IMR-90 (cell line): ENCODE data around the gene PAN2. TPM values are rescaled to one million over a fixed set of nuclear protein-coding genes. Genes with fewer than 3 reads are reported as not detected.

ENCODE experiments used
- ATAC-seq: fragments of 200-7000 bp; cut with Tn5 transposase; 2 replicates; pipeline ENCODE4 v1.9.1; 2020; ENCODE audit warnings: low read depth, mild to moderate bottlenecking, moderate library complexity
- BruUV-seq: library from RNA; stranded (reverse); fragments of 400-500 nt; replicated peaks from 2 replicates; lab custom pipeline; 2021; lab: Mats Ljungman, UMichigan
- CTCF ChIA-PET: fragments of 300-600 bp; formaldehyde crosslinking; extraction: SDS; loops from one replicate; lab custom pipeline; 2021; ENCODE audit warnings: antibody characterized with exemption; lab: Yijun Ruan, JAX
- POLR2A ChIA-PET: fragments of 300-600 bp; sonication (Branson Sonifier 250); formaldehyde crosslinking; loops from one replicate; lab custom pipeline; 2022; ENCODE audit warnings: antibody characterized with exemption; ENCODE audit not compliant: unreplicated experiment; lab: Charles Lee
- DNase-seq: peaks from one replicate; pipeline ENCODE4 v3.0.0; 2013
- H2AFZ ChIP-seq: replicated peaks from 2 replicates; pipeline ENCODE3; 2013; ENCODE audit warnings: low read length, mild to moderate bottlenecking; ENCODE audit not compliant: poor library complexity
- H2AK5ac ChIP-seq: 2 replicates; pipeline ENCODE4 v1.6.1; 2013; ENCODE audit warnings: low read depth, low read length, inconsistent platforms
- H2AK9ac ChIP-seq: replicated peaks from 2 replicates; pipeline ENCODE3; 2013; ENCODE audit warnings: mild to moderate bottlenecking, low read depth, low read length, moderate library complexity; ENCODE audit not compliant: poor library complexity
- H2BK120ac ChIP-seq: 2 replicates; pipeline ENCODE4 v1.6.1; 2013; ENCODE audit warnings: low read depth, low read length, inconsistent platforms
- H2BK15ac ChIP-seq: 3 replicates; pipeline ENCODE4 v1.6.1; 2013; ENCODE audit warnings: low read depth, low read length, inconsistent platforms
- H2BK20ac ChIP-seq: 2 replicates; pipeline ENCODE4 v1.6.1; 2013; ENCODE audit warnings: low read depth, mild to moderate bottlenecking, inconsistent platforms, low read length, moderate library complexity
- H2BK5ac ChIP-seq: 2 replicates; pipeline ENCODE4 v1.6.1; 2013; ENCODE audit warnings: mild to moderate bottlenecking, low read depth, low read length, inconsistent platforms; ENCODE audit not compliant: poor library complexity, severe bottlenecking
- H3K14ac ChIP-seq: replicated peaks from 2 replicates; pipeline ENCODE4 v1.6.1; 2013; ENCODE audit warnings: low read depth, low read length, inconsistent platforms
- H3K18ac ChIP-seq: 2 replicates; pipeline ENCODE4 v1.6.1; 2013; ENCODE audit warnings: low read depth, low read length, control low read depth
- H3K23ac ChIP-seq: 2 replicates; pipeline ENCODE4 v1.6.1; 2013; ENCODE audit warnings: low read depth, low read length, inconsistent platforms
- H3K27ac ChIP-seq: 2 replicates; pipeline ENCODE4 v1.5.1; 2013; ENCODE audit warnings: mild to moderate bottlenecking, control low read depth, low read length; ENCODE audit not compliant: insufficient read depth
- H3K27me3 ChIP-seq: 2 replicates; pipeline ENCODE4 v1.6.1; 2013; ENCODE audit warnings: low read length; ENCODE audit not compliant: control insufficient read depth, insufficient read depth
- H3K36me3 ChIP-seq: 2 replicates; pipeline ENCODE4 v1.6.1; 2013; ENCODE audit warnings: low read length, mixed read lengths; ENCODE audit not compliant: control insufficient read depth, insufficient read depth
- H3K4ac ChIP-seq: 2 replicates; pipeline ENCODE4 v1.6.1; 2013; ENCODE audit warnings: low read depth, low read length, inconsistent platforms
- H3K4me1 ChIP-seq: 2 replicates; pipeline ENCODE4 v1.6.1; 2013; ENCODE audit warnings: low read length, mixed read lengths; ENCODE audit not compliant: control insufficient read depth, insufficient read depth
- H3K4me2 ChIP-seq: 2 replicates; pipeline ENCODE4 v1.6.1; 2013; ENCODE audit warnings: low read depth, mild to moderate bottlenecking, control low read depth, low read length, moderate library complexity
- H3K4me3 ChIP-seq: 2 replicates; pipeline ENCODE4 v1.5.1; 2013; ENCODE audit warnings: low read depth, mild to moderate bottlenecking, control low read depth, low read length, moderate library complexity; ENCODE audit not compliant: insufficient read depth
- H3K56ac ChIP-seq: 2 replicates; pipeline ENCODE4 v1.6.1; 2013; ENCODE audit warnings: low read length, inconsistent platforms; ENCODE audit not compliant: insufficient read depth; ENCODE audit errors: extremely low read depth
- H3K79me1 ChIP-seq, 2 experiments: 2 replicates each; pipeline ENCODE4 v1.6.1; 2013; ENCODE audit warnings: low read length in 2 of 2, inconsistent platforms in 1 of 2, low read depth in 1 of 2
- H3K9ac ChIP-seq: 2 replicates; pipeline ENCODE4 v1.6.1; 2013; ENCODE audit warnings: low read depth, low read length, control low read depth
- H3K9me1 ChIP-seq: 2 replicates; pipeline ENCODE4 v1.6.1; 2013; ENCODE audit warnings: low read length, inconsistent platforms; ENCODE audit not compliant: insufficient read depth
- H3K9me3 ChIP-seq: 2 replicates; pipeline ENCODE4 v1.6.1; 2013; ENCODE audit warnings: low read length; ENCODE audit not compliant: control insufficient read depth, insufficient read depth
- H4K20me1 ChIP-seq: 2 replicates; pipeline ENCODE4 v1.6.1; 2013; ENCODE audit warnings: low read length, inconsistent platforms; ENCODE audit not compliant: insufficient read depth
- H4K5ac ChIP-seq: 2 replicates; pipeline ENCODE4 v1.6.1; 2013; ENCODE audit warnings: mild to moderate bottlenecking, low read depth, low read length, control low read depth
- H4K8ac ChIP-seq, 2 experiments: 2 replicates each; pipeline ENCODE4 v1.6.1; 2013; ENCODE audit warnings: low read depth in 2 of 2, low read length in 2 of 2, control low read depth in 1 of 2, inconsistent platforms in 1 of 2
- H4K91ac ChIP-seq: 2 replicates; pipeline ENCODE4 v1.6.1; 2013; ENCODE audit warnings: low read depth, low read length, inconsistent platforms; ENCODE audit not compliant: insufficient read depth
- BHLHE40 ChIP-seq: fragments of 150-350 bp; IDR thresholded peaks from 2 replicates; pipeline ENCODE4 v1.6.1; 2016; ENCODE audit warnings: mild to moderate bottlenecking, low read depth, low read length
- CEBPB ChIP-seq: IDR thresholded peaks from 2 replicates; pipeline ENCODE4 v1.6.1; 2012; ENCODE audit warnings: low read depth, low read length, improper control_type of control experiment
- CHD1 ChIP-seq: IDR thresholded peaks from 2 replicates; pipeline ENCODE4 v1.6.1; 2012; ENCODE audit warnings: low read depth, low read length, improper control_type of control experiment
- FOS ChIP-seq: fragments of 150-350 bp; IDR thresholded peaks from 2 replicates; pipeline ENCODE4 v1.6.1; 2016; ENCODE audit warnings: low read depth, low read length
- MAFK ChIP-seq: IDR thresholded peaks from 2 replicates; pipeline ENCODE4 v1.6.1; 2012; ENCODE audit warnings: low read depth, low read length, improper control_type of control experiment
- MAZ ChIP-seq: IDR thresholded peaks from 2 replicates; pipeline ENCODE4 v1.6.1; 2012; ENCODE audit warnings: low read depth, mild to moderate bottlenecking, low read length, improper control_type of control experiment, moderate library complexity, borderline replicate concordance
- MXI1 ChIP-seq: IDR thresholded peaks from 2 replicates; pipeline ENCODE4 v1.6.1; 2012; ENCODE audit warnings: low read depth, mild to moderate bottlenecking, low read length, moderate library complexity, borderline replicate concordance
- NFE2L2 ChIP-seq: fragments of 150-350 bp; IDR thresholded peaks from 2 replicates; pipeline ENCODE4 v1.6.1; 2016; ENCODE audit warnings: low read depth, mild to moderate bottlenecking, low read length
- POLR2A ChIP-seq: IDR thresholded peaks from 2 replicates; pipeline ENCODE4 v1.6.1; 2012; ENCODE audit warnings: mild to moderate bottlenecking, low read depth, low read length
- RAD21 ChIP-seq: IDR thresholded peaks from 2 replicates; pipeline ENCODE4 v1.6.1; 2012; ENCODE audit warnings: low read length, improper control_type of control experiment
- RCOR1 ChIP-seq: IDR thresholded peaks from 2 replicates; pipeline ENCODE4 v1.6.1; 2012; ENCODE audit warnings: mild to moderate bottlenecking, low read length, improper control_type of control experiment; ENCODE audit not compliant: insufficient replicate concordance
- RFX5 ChIP-seq: IDR thresholded peaks from 2 replicates; pipeline ENCODE4 v1.8.0; 2012; ENCODE audit warnings: low read depth, mild to moderate bottlenecking, low read length, moderate library complexity
- SMC3 ChIP-seq: fragments of 150-350 bp; IDR thresholded peaks from 2 replicates; pipeline ENCODE4 v1.6.1; 2016; ENCODE audit warnings: low read depth, mild to moderate bottlenecking, antibody characterized with exemption, low read length, moderate library complexity
- WGBS, 2 experiments: methylation state at CpG; one replicate each; pipeline versions ENCODE4 v1.1.5 to v1.1.7; 2013; ENCODE audit warnings: missing lambda C conversion rate in 2 of 2; ENCODE audit not compliant: insufficient read length in 1 of 2; ENCODE audit errors: extremely low coverage in 2 of 2; 5-methylcytosine and 5-hydroxymethylcytosine counted together
- dilution Hi-C: fragments of 300-500 bp; cut with HindIII; formaldehyde crosslinking; loops from one replicate; pipeline ENCODE4 v1.14.3; 2018; ENCODE audit warnings: low sequenced_read_pairs; ENCODE audit not compliant: unreplicated experiment
- in situ Hi-C: fragments of 300-500 bp; cut with MboI; formaldehyde crosslinking; loops from 3 replicates; pipeline ENCODE4 v1.14.3; 2019; ENCODE audit warnings: low sequenced_read_pairs, inconsistent platforms, mixed read lengths
- intact Hi-C: fragments of 100-400 bp; cut with micrococcal nuclease; formaldehyde crosslinking; loops from 2 replicates; pipeline ENCODE4 v1.10.0; 2022
- polyA plus RNA-seq, 3 experiments: library from polyadenylated mRNA; depleted of rRNA; stranded (reverse); fragments of >200 nt; gene quantifications; 2 replicates each; pipeline ENCODE4 v1.2.3, GENCODE V29; 2012; ENCODE audit warnings: low replicate concordance in 1 of 3
- total RNA-seq: library from RNA; depleted of rRNA; stranded (reverse); fragments of >200 nt; gene quantifications from 2 replicates; pipeline ENCODE4 v1.2.3, GENCODE V29; 2012
- TF ChIP-seq, protein P1 (sequence below): conservative IDR thresholded peaks from 2 replicates; pipeline ENCODE4 v1.5.1; 2012; ENCODE audit warnings: mild to moderate bottlenecking, low read depth, low read length, improper control_type of control experiment
- TF ChIP-seq, protein P2 (sequence below): fragments of 150-350 bp; IDR thresholded peaks from 2 replicates; pipeline ENCODE4 v1.6.1; 2017; ENCODE audit warnings: mild to moderate bottlenecking, antibody characterized with exemption, low read length, low read depth
- TF ChIP-seq, protein P3 (sequence below): fragments of 150-350 bp; IDR thresholded peaks from 2 replicates; pipeline ENCODE4 v1.6.1; 2016; ENCODE audit warnings: low read depth, mild to moderate bottlenecking, low read length, moderate library complexity, borderline replicate concordance

Gene PAN2
- total and polyA plus RNA-seq, 2 of the 4 experiments (the other 2 are of a cell fraction) = 9.7 to 20.2 TPM

DNA sequence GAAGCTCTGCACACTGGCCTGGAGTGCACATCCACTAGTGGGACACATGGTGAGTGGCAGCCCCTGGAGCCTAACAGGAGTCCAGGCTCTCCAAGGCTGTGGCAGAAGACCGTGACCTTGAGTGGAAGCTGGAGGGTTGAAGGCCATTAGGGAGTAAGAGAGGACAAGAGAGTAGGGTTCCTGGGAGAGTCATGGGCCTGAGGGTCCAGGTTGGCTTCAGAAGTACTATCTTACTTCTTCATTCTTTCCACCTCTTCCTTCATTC lies 5.3 kb upstream of the PAN2 start:
- no peak overlapping the region for H2AK9ac ChIP-seq
- no peak overlapping the region for H3K9ac ChIP-seq
- H3K4me1 ChIP-seq = no peaks in the 10 kb centered on the region
- H2AK5ac ChIP-seq = no peak overlapping the region; the same call in 1 of the 2 replicates
- H3K14ac ChIP-seq = no peak overlapping the region
- intact Hi-C loops = no loop called here
- H3K18ac ChIP-seq = no peak overlapping the region
- no peak overlapping the region for H4K5ac ChIP-seq
- no peak overlapping the region for H3K23ac ChIP-seq
- H2BK5ac ChIP-seq = no peak overlapping the region
- H4K91ac ChIP-seq = no peak overlapping the region
- in situ Hi-C loops = no loop called here
- BruUV-seq = no TSS peak
- H2BK120ac ChIP-seq = no peak overlapping the region
- no peak overlapping the region for H2BK20ac ChIP-seq
- no peaks in the 10 kb centered on the region for H4K20me1 ChIP-seq
- peaks cover 0 to 11% of the 10 kb centered on the region in 2 experiments; a peak in 2 of 4 replicates for H3K79me1 ChIP-seq
- H2BK15ac ChIP-seq = no peak overlapping the region
- TF ChIP-seq NFE2L2 = no peak
- TF ChIP-seq MAZ = no peak
- no peak for TF ChIP-seq MAFK
- no peak for TF ChIP-seq BHLHE40
- no peak for TF ChIP-seq MXI1
- TF ChIP-seq CHD1 = no peak
- no peak for TF ChIP-seq POLR2A
- TF ChIP-seq, protein P1, sequence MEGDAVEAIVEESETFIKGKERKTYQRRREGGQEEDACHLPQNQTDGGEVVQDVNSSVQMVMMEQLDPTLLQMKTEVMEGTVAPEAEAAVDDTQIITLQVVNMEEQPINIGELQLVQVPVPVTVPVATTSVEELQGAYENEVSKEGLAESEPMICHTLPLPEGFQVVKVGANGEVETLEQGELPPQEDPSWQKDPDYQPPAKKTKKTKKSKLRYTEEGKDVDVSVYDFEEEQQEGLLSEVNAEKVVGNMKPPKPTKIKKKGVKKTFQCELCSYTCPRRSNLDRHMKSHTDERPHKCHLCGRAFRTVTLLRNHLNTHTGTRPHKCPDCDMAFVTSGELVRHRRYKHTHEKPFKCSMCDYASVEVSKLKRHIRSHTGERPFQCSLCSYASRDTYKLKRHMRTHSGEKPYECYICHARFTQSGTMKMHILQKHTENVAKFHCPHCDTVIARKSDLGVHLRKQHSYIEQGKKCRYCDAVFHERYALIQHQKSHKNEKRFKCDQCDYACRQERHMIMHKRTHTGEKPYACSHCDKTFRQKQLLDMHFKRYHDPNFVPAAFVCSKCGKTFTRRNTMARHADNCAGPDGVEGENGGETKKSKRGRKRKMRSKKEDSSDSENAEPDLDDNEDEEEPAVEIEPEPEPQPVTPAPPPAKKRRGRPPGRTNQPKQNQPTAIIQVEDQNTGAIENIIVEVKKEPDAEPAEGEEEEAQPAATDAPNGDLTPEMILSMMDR = no peak
- no peak for TF ChIP-seq RAD21
- TF ChIP-seq SMC3 = no peak
- TF ChIP-seq, protein P2, sequence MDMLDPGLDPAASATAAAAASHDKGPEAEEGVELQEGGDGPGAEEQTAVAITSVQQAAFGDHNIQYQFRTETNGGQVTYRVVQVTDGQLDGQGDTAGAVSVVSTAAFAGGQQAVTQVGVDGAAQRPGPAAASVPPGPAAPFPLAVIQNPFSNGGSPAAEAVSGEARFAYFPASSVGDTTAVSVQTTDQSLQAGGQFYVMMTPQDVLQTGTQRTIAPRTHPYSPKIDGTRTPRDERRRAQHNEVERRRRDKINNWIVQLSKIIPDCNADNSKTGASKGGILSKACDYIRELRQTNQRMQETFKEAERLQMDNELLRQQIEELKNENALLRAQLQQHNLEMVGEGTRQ = no peak
- no peak for TF ChIP-seq RFX5
- TF ChIP-seq, protein P3, sequence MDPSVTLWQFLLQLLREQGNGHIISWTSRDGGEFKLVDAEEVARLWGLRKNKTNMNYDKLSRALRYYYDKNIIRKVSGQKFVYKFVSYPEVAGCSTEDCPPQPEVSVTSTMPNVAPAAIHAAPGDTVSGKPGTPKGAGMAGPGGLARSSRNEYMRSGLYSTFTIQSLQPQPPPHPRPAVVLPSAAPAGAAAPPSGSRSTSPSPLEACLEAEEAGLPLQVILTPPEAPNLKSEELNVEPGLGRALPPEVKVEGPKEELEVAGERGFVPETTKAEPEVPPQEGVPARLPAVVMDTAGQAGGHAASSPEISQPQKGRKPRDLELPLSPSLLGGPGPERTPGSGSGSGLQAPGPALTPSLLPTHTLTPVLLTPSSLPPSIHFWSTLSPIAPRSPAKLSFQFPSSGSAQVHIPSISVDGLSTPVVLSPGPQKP = no peak
- no peak for TF ChIP-seq CEBPB
- TF ChIP-seq FOS = no peak
- no peak for TF ChIP-seq RCOR1
- no CpG with 5 or more reads among the region's 1 CpG for WGBS, 2 experiments
- no peak overlapping the region for H2AFZ ChIP-seq
- no peak overlapping the region for H3K4me2 ChIP-seq
- ATAC-seq = no peak
- peaks cover 25% of the 10 kb centered on the region for H3K36me3 ChIP-seq
- H3K27me3 ChIP-seq = no peaks in the 10 kb centered on the region
- H3K4ac ChIP-seq = no peak overlapping the region
- peaks cover 5% of the 10 kb centered on the region; the same call in 1 of the 2 replicates for H3K9me1 ChIP-seq
- CTCF ChIA-PET = no interaction called here
- no peak overlapping the region for H3K56ac ChIP-seq
- dilution Hi-C loops = no loop called here
- POLR2A ChIA-PET = no interaction called here
- H4K8ac ChIP-seq = no peak overlapping the region
- H3K27ac ChIP-seq = no peak overlapping the region
- DNase-seq = no peak
- no peak overlapping the region for H3K4me3 ChIP-seq
- H3K9me3 ChIP-seq = no peaks in the 10 kb centered on the region
